Osteocyte (in vitro differentiated cells): ENCODE results near the gene HCFC1. TPM values are rescaled to one million over a fixed set of nuclear protein-coding genes. Genes with fewer than 3 reads are reported as not detected.

Experiments used
- DNase-seq: peaks from one replicate; pipeline ENCODE4 v3.0.0; 2021; ENCODE audit warnings: mixed read lengths; ENCODE audit not compliant: unreplicated experiment; ENCODE audit errors: extremely low spot score
- H3K27ac Mint-ChIP-seq: one replicate; pipeline ENCODE4 v1.8.0; 2021; ENCODE audit warnings: mild to moderate bottlenecking, mixed read lengths; ENCODE audit not compliant: unreplicated experiment
- H3K27me3 Mint-ChIP-seq: one replicate; pipeline ENCODE4 v1.8.0; 2021; ENCODE audit warnings: mixed read lengths; ENCODE audit not compliant: unreplicated experiment
- H3K36me3 Mint-ChIP-seq: one replicate; pipeline ENCODE4 v1.8.0; 2021; ENCODE audit warnings: mixed read lengths; ENCODE audit not compliant: unreplicated experiment
- H3K4me1 Mint-ChIP-seq: one replicate; pipeline ENCODE4 v1.8.0; 2021; ENCODE audit warnings: mixed read lengths; ENCODE audit not compliant: unreplicated experiment
- H3K4me3 Mint-ChIP-seq: one replicate; pipeline ENCODE4 v1.8.0; 2021; ENCODE audit warnings: mild to moderate bottlenecking, moderate library complexity, mixed read lengths; ENCODE audit not compliant: unreplicated experiment
- H3K9me3 Mint-ChIP-seq: one replicate; pipeline ENCODE4 v1.8.0; 2021; ENCODE audit warnings: mixed read lengths; ENCODE audit not compliant: unreplicated experiment
- CTCF ChIP-seq: fragments of 200-600 bp; sonication (generic); IDR thresholded peaks from 2 replicates; pipeline ENCODE4 v1.5.0; 2021; ENCODE audit warnings: antibody characterized with exemption, mild to moderate bottlenecking, moderate library complexity
- total RNA-seq: library from RNA; stranded (reverse); gene quantifications from 2 replicates; pipeline ENCODE4 v1.2.1, GENCODE V29; 2021

Gene HCFC1
- total RNA-seq, 1 donor from 2014 or later = 74.8 TPM

GRCh38 chrX:153973127-153974002 lies 1.7 kb upstream of the HCFC1 start:
- H3K27ac Mint-ChIP-seq = peak overlapping the region; percentile 94
- peaks cover 37% of the 10 kb centered on the region for H3K4me1 Mint-ChIP-seq
- H3K9me3 Mint-ChIP-seq = no peaks in the 10 kb centered on the region
- no peak for TF ChIP-seq CTCF
- no peaks in the 10 kb centered on the region for H3K27me3 Mint-ChIP-seq
- H3K4me3 Mint-ChIP-seq = peak overlapping the region; percentile 85
- H3K36me3 Mint-ChIP-seq = no peaks in the 10 kb centered on the region
- no peak for DNase-seq

GRCh38 chrX:153972368-153973126 lies 929 bp upstream of the HCFC1 start, which contains the start of gene TMEM187:
TSS of gene TMEM187 (plus strand) at chrX:153972754. CDS start at chrX:153982063, 9,309 bp downstream.
- Mint-ChIP-seq H3K9me3 (no peaks in the 10 kb centered on the region), H3K4me1 (peaks cover 45% of the 10 kb centered on the region), H3K36me3 (no peaks in the 10 kb centered on the region), H3K27ac (peak within 1 kb of the TSS; percentile 100), H3K27me3 (no peaks in the 10 kb centered on the region), H3K4me3 (peak within 1 kb of the TSS; percentile 100)
- DNase-seq = peak; percentile 98
- no peak for TF ChIP-seq CTCF

- H3K27ac Mint-ChIP-seq = peak overlapping the region; percentile 100
- peak overlapping the region; percentile 100 for H3K4me3 Mint-ChIP-seq
- no peaks in the 10 kb centered on the region for H3K36me3 Mint-ChIP-seq
- no peaks in the 10 kb centered on the region for H3K9me3 Mint-ChIP-seq
- no peak for TF ChIP-seq CTCF
- DNase-seq = peak; percentile 98
- no peaks in the 10 kb centered on the region for H3K27me3 Mint-ChIP-seq
- peaks cover 58% of the 10 kb centered on the region for H3K4me1 Mint-ChIP-seq
Observed at GRCh38 chrX:153971124-153971449, 531 bp downstream of the HCFC1 start.

- Mint-ChIP-seq H3K4me1 (peaks cover 60% of the 10 kb centered on the region), H3K4me3 (peak overlapping the region; percentile 100), H3K27me3 (no peaks in the 10 kb centered on the region), H3K9me3 (no peaks in the 10 kb centered on the region), H3K36me3 (no peaks in the 10 kb centered on the region), H3K27ac (peak overlapping the region; percentile 100)
- no peak for TF ChIP-seq CTCF
- DNase-seq = no peak
Observed at GRCh38 chrX:153970357-153971123, 1.1 kb downstream of the HCFC1 start.
